ENCODE measurements around the gene HNRNPDL. TPM values are rescaled to one million over a fixed set of nuclear protein-coding genes. Genes with fewer than 3 reads are reported as not detected.
A peak's percentile ranks its signal among the peaks of the same experiment; 100 is the strongest.

Gene HNRNPDL
- total and polyA plus RNA-seq, 2 donors (not counting 1 experiment from before 2014, with no cell fraction given): 296 to 370 TPM

GRCh38 chr4:82373486-82373815, 56.8 kb downstream of the HNRNPDL start:
- ATAC-seq (ENCODE audit: low read depth): peak; percentile 16
- ChIA-PET CTCF (interaction anchor here (1.0 to 3.6 kb wide), 6 partner anchors 13 to 88 kb away, joined by 4 to 31 read pairs (median 12); no protein-coding TSS in a partner anchor), POLR2A (interaction anchor here (0.7 to 2.0 kb wide), 6 partner anchors 11 to 906 kb away, joined by 3 to 44 read pairs (median 8); partner anchors contain the start of genes COPS4, HNRNPDL and THAP9)
- peaks cover 39% of the 10 kb centered on the region for H4K20me1 ChIP-seq (ENCODE audit: control insufficient read depth, insufficient read depth, low read length, poor library complexity, severe bottlenecking)
- intact Hi-C loops (cut with micrococcal nuclease): loop anchor here (5.0 to 10.0 kb wide), 3 partner anchors 901 to 1111 kb away; partner anchors contain the start of genes ABRAXAS1 and RASGEF1B
- H3K4me1 ChIP-seq (ENCODE audit: control insufficient read depth in 2 of 2, insufficient read depth in 2 of 2, low read length in 2 of 2): peaks cover 44% of the 10 kb centered on the region in 2 donors
- H3K27me3 Mint-ChIP-seq: no peaks in the 10 kb centered on the region
- peaks cover 57% of the 10 kb centered on the region for H3K4me1 Mint-ChIP-seq
- no peaks in the 10 kb centered on the region for H3K9me3 ChIP-seq (ENCODE audit: control extremely low read depth in 1 of 3, control insufficient read depth in 2 of 3, insufficient read depth in 1 of 3, low read length in 2 of 3)
- peaks cover 75% of the 10 kb centered on the region for H3K79me2 ChIP-seq (ENCODE audit: control insufficient read depth, insufficient read depth, low read length)
- peak overlapping the region; percentile 98 for H3K27ac ChIP-seq (ENCODE audit: low read length in 2 of 2)
- WGBS (ENCODE audit: insufficient coverage): under 1% methylated on average over 50 of the region's 50 CpGs
- peak overlapping the region; percentile 94 for H3K9ac ChIP-seq (ENCODE audit: low read length)
- peak overlapping the region; percentile 89 to 98 (median 95) for H3K4me3 ChIP-seq (ENCODE audit: control extremely low read depth in 1 of 5, extremely low read depth in 1 of 5, insufficient read depth in 1 of 5, low read depth in 2 of 5, low read length in 4 of 5)
- peak overlapping the region; percentile 93 for H3K4me3 Mint-ChIP-seq
- H3K27ac Mint-ChIP-seq: peak overlapping the region; percentile 98
- peak overlapping the region; percentile 77 for H3K4me2 ChIP-seq (replicated peaks; ENCODE audit: low read depth, low read length, poor library complexity, severe bottlenecking)
- no peaks in the 10 kb centered on the region for H3K9me3 Mint-ChIP-seq (ENCODE audit: insufficient read depth)
- no peak for DNase-seq
- no peaks in the 10 kb centered on the region for H3K27me3 ChIP-seq (replicated peaks in 1 of 4; ENCODE audit: control extremely low read depth in 1 of 4, control insufficient read depth in 3 of 4, insufficient read depth in 4 of 4, low read length in 3 of 4)
- H2AFZ ChIP-seq (ENCODE audit: insufficient read depth, low read depth, low read length, poor library complexity, severe bottlenecking): peak overlapping the region; percentile 95
- no peak for TF ChIP-seq CTCF (IDR thresholded peaks at IDR 0.05)
- TF ChIP-seq EZH2 (IDR thresholded peaks at IDR 0.05; ENCODE audit: borderline replicate concordance, insufficient read depth, low read depth, low read length, poor library complexity, severe bottlenecking): no peak
- peaks cover 5 to 24% of the 10 kb centered on the region in 2 experiments for H3K36me3 ChIP-seq (replicated peaks in 1 of 2; ENCODE audit: control extremely low read depth in 1 of 2, control insufficient read depth in 1 of 2, extremely low read depth in 1 of 2, insufficient read depth in 2 of 2, low read length in 1 of 2)

Small RNA genes within 50 kb of the gene (small RNA-seq; reads per million reads assigned to genes)
- gene RF00150 (ENCODE audit: insufficient read length, low read depth, low replicate concordance): not detected

Other genes with a start within 250 kb of the HNRNPDL start
- 266 and 280 TPM in 2 replicates for gene HNRNPD, start 56.5 kb downstream of the HNRNPDL start, total RNA-seq
- gene HNRNPD, start 56.5 kb downstream of the HNRNPDL start, polyA plus RNA-seq: 120 and 308 TPM in 2 replicates
- gene ENOPH1, start 128 bp upstream of the HNRNPDL start, total RNA-seq: 18.4 and 20.2 TPM in 2 replicates
- gene ENOPH1, start 128 bp upstream of the HNRNPDL start, polyA plus RNA-seq: 10.9 and 13.6 TPM in 2 replicates
- not detected in 2 replicates for gene TMEM150C, start 131.5 kb upstream of the HNRNPDL start, total RNA-seq
- 0.04 TPM in 1 of 2 replicates, not detected in the other for gene TMEM150C, start 131.5 kb upstream of the HNRNPDL start, polyA plus RNA-seq

Measured in B cell (primary cell).